HG02798 (cell line): ENCODE results near the gene AJM1.
"Not testable (repeated sequence)": the region's sequence is repeated elsewhere in the genome, so short reads cannot be mapped to it uniquely, and the experiment has no call there.

Experiments used
- ATAC-seq: cut with Tn5 transposase; IDR thresholded peaks from one replicate; pipeline ENCODE4 v1.9.1; 2021; ENCODE audit warnings: mild to moderate bottlenecking; ENCODE audit not compliant: unreplicated experiment, poor library complexity

The AJM1 gene

GRCh38 chr9:136865768-136866103 is 23.5 kb downstream of the AJM1 start:
- ATAC-seq: no peak

GRCh38 chr9:136866898-136867421 is 24.7 kb downstream of the AJM1 start:
- ATAC-seq: not testable (repeated sequence)

- no peak for ATAC-seq
These were observed 25.2 kb downstream of the AJM1 start for GRCh38 chr9:136867480-136867879.

- no peak for ATAC-seq
These were observed 25.6 kb downstream of the AJM1 start for GRCh38 chr9:136867917-136868316.

- no peak for ATAC-seq
These were observed 26.4 kb downstream of the AJM1 start for GRCh38 chr9:136868644-136869043.

GRCh38 chr9:136869611-136870010 is 27.3 kb downstream of the AJM1 start:
- ATAC-seq: not testable (repeated sequence)

GRCh38 chr9:136875155-136875554 is 32.9 kb downstream of the AJM1 start:
- no peak for ATAC-seq

- ATAC-seq: no peak
These were observed 34.2 kb downstream of the AJM1 start for GRCh38 chr9:136876476-136876875.

- ATAC-seq: no peak
These were observed 38.4 kb downstream of the AJM1 start for GRCh38 chr9:136880651-136881050.

GRCh38 chr9:136881691-136882108 is 39.4 kb downstream of the AJM1 start:
- ATAC-seq: no peak

GRCh38 chr9:136882109-136882946 is 40.0 kb downstream of the AJM1 start:
- ATAC-seq: peak; percentile 19

GRCh38 chr9:136882947-136883283 is 40.6 kb downstream of the AJM1 start:
- ATAC-seq: not testable (repeated sequence)

- ATAC-seq: not testable (repeated sequence)
These were observed 41.4 kb downstream of the AJM1 start for GRCh38 chr9:136883670-136884069.

- ATAC-seq: peak; percentile 88
These were observed 43.8 kb downstream of the AJM1 start, which contains the start of gene TRAF2 for GRCh38 chr9:136885950-136886578. Gene TRAF2, plus strand, starts transcription at chr9:136886516. Its CDS starts 12,225 bp downstream, at chr9:136898741.

- ATAC-seq: peak; percentile 9
These were observed 44.6 kb downstream of the AJM1 start for GRCh38 chr9:136886610-136887597.

- no peak for ATAC-seq
These were observed 46.2 kb downstream of the AJM1 start for GRCh38 chr9:136888454-136888853.

GRCh38 chr9:136889858-136890257 is 47.6 kb downstream of the AJM1 start:
- no peak for ATAC-seq

- ATAC-seq: no peak
These were observed 48.4 kb downstream of the AJM1 start for GRCh38 chr9:136890661-136891060.
